GM18499 (cell line): Measurements from ENCODE around the gene ZSWIM4.

Experiments used
- ATAC-seq: cut with Tn5 transposase; IDR thresholded peaks from one replicate; pipeline ENCODE4 v1.9.1; 2021; ENCODE audit warnings: moderate number of reproducible peaks; ENCODE audit not compliant: insufficient read depth, unreplicated experiment

ZSWIM4 gene

GRCh38 chr19:13804830-13805683 lies 9.8 kb downstream of the ZSWIM4 start:
- ATAC-seq: no peak

- ATAC-seq: no peak
Observed at GRCh38 chr19:13806728-13807127, 11.5 kb downstream of the ZSWIM4 start.

GRCh38 chr19:13807421-13808021 lies 12.3 kb downstream of the ZSWIM4 start:
- no peak for ATAC-seq

DNA sequence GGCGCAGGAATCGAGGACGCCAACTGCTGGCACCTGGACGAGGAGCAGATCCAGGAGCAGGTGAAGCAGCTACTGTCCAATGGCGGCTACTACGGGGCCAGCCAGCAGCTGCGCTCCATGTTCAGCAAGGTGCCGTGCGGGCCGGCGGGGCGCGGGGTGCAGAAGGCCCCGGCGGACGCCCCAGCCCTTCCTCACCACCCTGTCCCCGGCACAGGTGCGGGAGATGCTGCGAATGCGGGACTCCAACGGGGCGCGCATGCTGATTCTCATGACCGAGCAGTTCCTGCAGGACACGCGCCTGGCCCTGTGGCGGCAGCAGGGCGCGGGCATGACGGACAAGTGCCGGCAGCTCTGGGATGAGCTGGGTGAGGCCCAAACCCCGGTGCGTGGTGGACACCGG lies 13.6 kb downstream of the ZSWIM4 start:
- no peak for ATAC-seq

- no peak for ATAC-seq
Observed at GRCh38 chr19:13812544-13812943, 17.3 kb downstream of the ZSWIM4 start.

DNA sequence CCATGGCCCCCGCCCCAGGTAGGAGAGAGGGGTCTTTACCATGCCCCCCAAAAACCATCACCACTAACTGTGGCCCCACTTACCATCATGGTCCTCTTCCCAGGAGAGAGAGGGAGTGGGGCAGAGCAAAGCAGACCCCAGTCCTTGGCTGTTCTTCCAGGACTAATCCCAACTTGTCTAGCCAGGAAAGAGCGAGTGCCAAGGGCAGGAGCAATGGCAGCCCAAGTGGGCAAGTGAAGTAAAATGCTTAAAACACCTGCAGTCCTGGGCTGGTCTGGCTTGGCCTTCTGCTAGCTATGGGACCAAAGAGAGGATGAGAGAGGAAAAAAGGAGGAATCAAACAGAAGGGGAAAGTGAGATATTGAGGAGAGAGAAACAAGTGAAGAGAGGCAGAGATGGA lies 17.9 kb downstream of the ZSWIM4 start:
- ATAC-seq: no peak

DNA sequence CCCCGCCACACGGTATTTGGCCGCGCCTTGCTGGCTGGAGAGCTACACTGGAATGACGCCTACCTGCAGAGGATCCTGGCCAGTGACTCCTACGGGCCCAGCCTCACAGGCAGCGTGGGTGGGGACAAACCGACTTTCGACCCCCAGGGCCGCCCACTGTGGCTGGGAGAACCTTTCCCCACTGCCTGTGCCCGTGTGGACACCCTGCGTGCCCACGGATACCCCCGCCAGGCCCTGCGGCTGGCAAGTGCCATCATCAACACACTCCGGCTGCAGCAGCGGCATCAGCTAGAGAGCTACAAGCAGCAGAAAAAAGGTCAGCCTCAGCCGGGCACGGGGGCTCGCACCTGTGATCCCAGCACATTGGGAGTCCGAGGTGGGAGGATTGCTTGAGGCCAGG lies 19.3 kb downstream of the ZSWIM4 start:
- no peak for ATAC-seq

DNA sequence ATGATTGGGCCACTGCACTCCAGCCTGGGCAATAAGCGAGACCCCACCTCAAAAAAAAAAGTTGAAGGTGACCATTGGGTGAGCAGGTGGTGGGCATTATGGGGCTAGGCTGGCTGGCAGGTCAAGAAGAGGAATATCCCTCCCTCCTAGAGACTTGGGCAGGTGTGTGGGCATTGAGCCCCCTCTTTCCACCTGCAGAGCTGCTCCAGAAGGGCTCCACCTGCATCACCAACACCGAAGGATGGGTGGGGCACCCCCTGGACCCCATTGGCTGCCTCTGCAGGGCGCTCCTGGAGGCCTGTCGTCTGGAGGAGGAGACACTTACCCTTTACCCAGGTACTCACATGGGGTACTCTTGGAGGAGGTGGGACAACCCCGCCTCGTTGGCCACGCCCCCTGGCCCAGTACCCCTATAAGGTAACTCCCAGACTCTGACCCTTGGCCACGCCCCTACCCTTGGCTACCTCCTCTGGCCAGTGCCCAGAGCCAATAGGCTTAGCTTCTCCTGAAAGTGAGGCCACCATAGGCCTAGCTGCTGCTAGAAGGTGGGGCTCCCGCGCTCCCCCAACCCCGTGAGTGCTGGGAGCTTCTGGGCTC lies 21.9 kb downstream of the ZSWIM4 start:
- ATAC-seq: no peak

DNA sequence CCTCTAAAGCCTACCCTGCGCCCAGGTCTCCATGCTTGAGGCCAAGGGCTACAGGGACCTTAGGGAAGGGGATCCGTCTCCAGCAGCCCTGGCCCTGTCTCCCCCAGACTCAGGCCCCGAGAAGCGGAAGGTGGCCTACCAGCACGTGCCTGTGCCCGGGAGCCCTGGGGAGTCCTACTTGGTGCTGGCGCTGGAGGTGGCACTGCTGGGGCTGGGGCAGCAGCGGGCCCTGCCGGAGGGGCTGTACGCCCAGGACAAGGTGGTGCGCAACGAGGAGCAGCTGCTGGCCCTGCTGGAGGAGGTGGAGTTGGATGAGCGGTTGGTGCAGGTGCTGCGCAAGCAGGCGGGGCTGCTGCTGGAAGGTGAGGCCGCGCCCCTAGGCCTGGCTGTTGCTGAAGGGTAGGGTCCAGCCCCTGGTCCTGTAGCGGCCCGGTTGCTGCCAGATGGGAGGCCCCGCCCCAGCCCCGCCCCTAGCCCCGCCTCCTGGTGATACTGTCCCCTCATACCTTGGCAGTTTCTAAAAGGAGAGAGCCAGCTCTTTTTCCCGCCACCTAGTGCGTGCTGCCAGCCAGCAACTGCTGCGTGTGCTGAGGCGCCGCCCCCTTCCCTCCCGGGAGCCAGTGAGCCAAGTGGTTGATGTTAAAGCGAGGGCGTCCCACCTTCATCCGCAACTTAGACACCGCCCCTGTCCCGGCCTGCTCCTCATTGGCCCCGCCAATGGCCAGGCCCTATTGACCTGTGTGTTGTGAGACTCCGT lies 22.6 kb downstream of the ZSWIM4 start:
- no peak for ATAC-seq

DNA sequence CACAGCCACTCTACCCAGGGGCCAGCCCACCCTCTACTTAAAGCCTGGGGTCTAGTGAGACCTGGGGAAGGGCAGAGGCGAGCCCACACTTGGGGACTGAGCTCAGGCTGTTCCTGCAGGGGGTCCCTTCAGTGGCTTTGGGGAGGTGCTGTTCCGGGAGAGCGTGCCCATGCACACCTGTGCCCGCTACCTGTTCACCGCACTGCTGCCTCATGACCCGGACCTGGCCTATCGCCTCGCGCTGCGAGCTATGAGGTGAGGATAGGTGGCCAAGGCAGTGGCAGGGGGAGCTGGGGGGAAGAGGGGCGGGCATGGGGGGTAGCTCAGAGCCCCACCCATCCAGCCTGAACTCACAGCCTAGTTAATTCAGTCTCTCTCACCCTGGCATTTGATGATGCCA lies 24.0 kb downstream of the ZSWIM4 start:
- no peak for ATAC-seq

DNA sequence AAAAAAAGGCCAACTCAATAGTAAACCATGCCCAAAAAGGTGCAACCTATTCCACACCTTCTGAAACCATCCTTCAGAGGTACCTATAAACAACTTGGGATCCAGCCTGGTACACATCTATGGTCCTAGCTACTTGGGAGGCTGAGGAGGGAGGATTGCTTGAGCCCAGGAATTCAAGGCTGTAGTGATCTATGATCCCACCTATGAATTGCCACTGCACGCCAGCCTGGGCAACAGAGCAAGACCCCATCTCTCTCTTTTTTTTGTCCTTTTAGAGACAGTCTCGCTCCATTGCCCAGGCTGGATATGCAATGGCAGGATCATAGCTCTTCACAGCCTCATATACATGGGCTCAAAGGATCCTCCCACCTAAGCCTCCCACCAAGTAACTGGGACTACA lies 26.0 kb downstream of the ZSWIM4 start:
- no peak for ATAC-seq

GRCh38 chr19:13823256-13823655 lies 28.0 kb downstream of the ZSWIM4 start:
- no peak for ATAC-seq

GRCh38 chr19:13823901-13824300 lies 28.7 kb downstream of the ZSWIM4 start:
- no peak for ATAC-seq

DNA sequence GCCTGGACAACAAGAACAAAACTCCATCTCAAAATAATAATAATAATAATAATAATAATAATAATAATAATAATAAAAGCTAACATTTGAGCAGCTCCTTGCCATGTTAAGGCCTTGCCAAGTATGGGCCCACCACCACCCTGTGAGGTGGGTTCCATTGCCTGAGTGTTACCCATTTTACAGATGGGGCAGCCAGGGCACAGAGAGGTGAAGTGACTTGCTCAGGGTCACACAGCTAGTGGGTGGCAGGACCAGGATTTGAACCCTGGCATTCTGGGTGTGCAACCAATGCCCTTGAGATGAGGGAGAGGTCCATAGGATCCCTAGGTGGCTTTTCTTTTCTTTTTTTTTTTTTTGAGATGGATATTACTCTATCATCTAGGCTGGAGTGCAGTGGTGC lies 29.5 kb downstream of the ZSWIM4 start:
- no peak for ATAC-seq

- ATAC-seq: no peak
Observed at GRCh38 chr19:13825489-13826441, 30.5 kb downstream of the ZSWIM4 start.

DNA sequence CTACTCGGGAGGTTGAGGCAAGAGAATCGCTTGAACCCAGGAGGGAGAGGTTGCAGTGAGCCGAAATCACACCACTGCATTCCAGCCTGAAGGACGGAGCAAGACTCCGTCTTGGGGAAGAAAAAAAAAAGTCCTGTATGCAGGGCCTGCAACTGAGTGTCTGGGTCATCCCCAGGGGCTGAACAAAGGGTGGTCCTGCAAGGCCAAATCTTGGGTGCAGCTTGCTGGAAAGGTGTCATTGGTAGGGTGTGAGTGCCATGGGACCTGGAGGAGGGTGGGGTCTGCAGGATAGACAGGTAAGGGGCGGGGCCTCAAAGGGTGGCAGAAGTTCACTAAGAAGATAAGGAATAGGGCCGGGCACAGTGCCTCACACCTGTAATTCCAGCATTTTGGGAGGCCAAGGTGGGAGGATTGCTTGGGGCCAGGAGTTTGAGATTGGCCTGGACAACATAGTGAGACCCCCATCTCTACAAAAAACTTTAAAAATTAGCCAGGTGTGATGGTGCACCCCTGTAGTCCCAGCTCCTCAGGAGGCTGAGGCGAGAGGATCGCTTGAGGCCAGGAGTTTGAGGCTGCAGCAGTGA lies 31.5 kb downstream of the ZSWIM4 start:
- no peak for ATAC-seq

DNA sequence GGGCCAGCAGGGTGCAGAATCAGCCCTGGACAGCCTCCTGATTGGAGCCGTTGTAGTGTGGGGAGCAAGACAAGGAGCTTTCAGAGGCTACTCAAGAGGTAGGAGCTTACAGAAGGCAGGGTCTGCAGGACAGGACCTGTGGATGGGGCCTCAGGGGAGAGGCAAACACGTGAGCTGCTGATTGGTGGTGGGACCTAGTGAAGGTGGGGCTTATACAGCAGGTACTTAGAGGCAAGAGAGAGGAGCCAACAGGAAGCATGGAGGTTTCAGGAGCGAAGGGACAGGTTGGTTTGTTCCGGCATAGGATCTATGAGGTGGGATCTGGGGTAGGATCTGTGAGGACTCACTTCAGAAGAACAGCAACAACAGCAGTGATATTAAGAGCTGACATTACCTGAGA lies 32.4 kb downstream of the ZSWIM4 start:
- ATAC-seq: no peak

DNA sequence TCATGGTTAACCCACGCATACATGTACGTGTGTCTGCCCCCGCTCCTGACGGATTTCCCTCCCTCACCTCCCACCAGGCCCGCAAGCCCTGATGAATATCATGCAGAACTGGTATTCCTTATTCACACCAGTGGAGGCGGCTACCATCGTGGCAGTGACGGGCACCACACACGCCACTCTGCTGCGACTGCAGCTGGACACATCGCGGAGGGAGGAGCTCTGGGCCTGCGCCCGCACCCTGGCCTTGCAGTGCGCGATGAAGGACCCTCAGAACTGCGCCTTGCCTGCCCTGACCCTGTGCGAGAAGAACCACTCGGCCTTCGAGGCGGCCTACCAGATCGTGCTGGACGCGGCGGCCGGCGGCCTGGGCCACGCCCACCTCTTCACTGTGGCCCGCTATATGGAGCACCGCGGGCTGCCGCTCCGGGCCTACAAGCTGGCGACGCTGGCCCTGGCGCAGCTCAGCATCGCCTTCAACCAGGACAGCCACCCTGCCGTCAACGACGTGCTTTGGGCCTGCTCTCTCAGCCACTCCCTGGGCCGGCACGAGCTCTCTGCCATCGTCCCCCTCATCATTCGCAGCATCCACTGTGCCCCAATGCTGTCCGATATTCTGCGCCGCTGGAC lies 35.0 kb downstream of the ZSWIM4 start:
- no peak for ATAC-seq
